MV-4-11 (cell line): ENCODE data around the gene CSF1.
"Not testable (repeated sequence)": the region's sequence is repeated elsewhere in the genome, so short reads cannot be mapped to it uniquely, and the experiment has no call there.

ENCODE experiments used
- DNase-seq: peaks from one replicate; lab custom pipeline; 2025; lab: John Stamatoyannopoulos, UW

CSF1 gene

GRCh38 chr1:109902204-109902985 is 8.3 kb upstream of the CSF1 start:
- DNase-seq: no peak

- no peak for DNase-seq
These were observed 7.2 kb upstream of the CSF1 start for GRCh38 chr1:109903376-109903930.

GRCh38 chr1:109904105-109904817 is 6.4 kb upstream of the CSF1 start:
- DNase-seq: peak; percentile 20

DNA sequence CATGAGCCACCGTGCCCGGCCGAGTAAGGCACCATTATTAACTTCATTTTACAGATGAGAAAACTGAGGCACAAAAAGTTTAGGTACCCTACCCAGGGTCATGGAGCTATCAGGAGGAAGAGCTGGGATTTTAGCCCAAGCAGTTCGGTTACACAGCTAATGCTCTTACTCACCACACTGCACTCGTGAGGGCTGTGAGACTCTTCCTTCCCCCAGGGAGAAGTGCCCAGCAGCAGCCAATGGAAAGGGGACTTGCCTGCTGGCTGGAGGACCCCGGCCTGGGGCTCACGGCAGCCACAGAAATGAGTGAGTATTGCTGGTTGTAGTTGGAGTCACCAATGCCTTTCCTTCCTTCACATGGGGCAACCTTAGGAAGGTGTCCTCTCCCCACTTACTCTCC is 5.2 kb upstream of the CSF1 start:
- DNase-seq: no peak

DNA sequence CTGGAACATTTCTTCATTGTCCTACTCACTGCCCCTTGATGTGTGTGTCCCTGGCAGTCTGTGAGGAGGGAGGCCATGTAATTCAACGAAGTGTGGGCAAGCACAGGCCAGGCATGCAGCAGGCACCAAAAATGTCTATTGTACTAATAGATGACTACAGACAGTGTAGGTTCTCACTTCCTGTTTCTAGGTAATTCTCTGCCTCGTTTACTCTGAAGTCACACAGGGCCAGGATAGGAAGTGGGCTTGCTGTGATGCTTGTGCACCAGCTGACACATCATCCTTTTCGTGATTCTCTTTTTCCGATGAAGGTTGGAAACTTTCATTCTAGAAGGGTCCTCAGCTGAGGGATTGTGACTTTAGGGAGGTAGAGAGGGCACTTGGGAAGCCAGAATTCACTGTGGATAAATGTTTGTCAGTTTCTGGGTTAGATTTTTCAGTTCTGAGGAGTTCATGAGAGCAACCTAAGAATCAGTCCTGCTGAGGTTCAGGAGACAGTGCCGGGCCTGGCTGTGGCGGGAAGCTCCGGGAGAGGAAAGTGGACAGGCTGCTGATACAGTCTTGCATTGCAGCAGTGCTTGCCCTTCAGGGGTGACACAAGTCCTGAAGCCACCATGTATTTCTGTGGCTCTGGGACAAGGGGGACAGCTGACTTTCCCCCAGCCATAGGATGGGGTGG is 4.3 kb upstream of the CSF1 start:
- peak; percentile 88 for DNase-seq

GRCh38 chr1:109906839-109907180 is 3.8 kb upstream of the CSF1 start:
- DNase-seq: no peak

GRCh38 chr1:109907190-109907774 is 3.4 kb upstream of the CSF1 start:
- no peak for DNase-seq

DNA sequence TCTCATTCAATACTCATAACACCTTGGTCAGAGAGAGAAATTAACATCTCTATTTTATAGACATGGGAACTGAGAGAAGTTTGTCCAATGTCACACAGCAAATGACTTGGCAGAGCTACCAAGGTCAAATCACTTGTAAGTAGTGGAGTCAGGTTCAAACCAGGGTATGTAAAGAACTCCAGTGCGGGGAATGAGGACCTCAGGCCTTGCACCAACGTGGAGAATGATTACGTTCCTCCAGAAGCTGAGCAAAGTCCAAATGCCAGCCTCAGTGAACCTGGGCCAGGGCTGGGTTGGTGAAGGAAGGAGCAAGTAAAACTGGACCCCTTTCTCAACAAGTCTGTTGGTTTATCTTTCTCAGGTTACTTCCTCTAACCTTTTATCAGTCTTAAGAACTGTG is 1.8 kb upstream of the CSF1 start:
- DNase-seq: no peak

DNA sequence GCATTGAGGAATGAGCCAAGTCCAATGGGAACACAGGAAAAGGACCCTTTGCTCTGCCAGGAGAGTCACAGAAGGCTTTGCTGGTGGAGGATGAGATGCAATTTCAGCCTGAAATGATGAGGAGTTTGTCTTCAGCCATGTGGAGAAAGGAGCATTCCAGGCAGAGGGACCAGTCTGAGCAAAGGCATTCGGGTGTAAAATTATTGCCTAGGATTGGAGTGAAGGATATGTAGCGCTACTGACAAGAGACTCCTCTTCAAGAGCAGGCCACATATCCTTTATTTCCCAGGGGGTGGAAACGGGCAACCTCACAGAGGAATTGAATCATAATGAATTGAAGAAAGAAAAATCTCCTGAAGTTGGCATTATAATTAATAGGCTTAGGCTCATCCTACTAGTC is 1.1 kb upstream of the CSF1 start:
- DNase-seq: no peak

DNA sequence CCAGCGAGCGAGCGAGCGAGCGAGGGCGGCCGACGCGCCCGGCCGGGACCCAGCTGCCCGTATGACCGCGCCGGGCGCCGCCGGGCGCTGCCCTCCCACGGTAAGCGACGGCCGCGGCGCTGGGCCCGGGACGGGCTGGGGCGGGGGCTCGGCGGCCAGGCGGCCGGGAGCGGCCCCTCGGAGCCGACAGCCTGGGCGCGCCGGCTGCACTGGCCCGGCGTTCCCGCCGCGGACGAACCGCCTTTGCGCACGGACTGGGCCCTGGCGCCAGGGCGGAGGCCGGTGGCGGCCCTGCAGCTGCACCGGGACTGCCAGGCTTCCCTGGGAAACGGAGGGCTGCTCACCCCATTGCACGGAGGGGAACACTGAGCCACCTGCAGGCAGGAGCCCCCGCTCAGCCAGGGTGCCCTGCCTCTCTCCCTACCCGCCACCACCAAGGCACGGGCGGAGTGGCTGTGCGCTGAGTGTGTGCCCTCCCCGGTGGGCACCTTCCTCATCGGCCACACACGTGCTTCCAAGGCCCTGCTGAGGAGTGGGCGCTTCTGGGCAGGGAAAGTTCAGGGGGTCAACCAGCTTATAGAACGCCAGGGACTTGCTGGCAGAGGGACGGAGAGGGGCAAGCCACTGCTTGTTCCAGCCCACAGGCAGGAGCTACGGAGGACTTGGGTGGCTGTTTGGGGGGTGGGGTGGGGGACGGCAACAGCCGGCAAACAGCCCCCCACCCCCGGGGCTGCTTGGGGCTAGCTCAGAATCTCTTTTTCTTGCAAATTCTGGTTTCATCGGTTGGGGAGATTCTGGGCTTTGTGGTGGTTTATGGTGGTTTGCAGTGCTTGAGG is 532 bp downstream of the CSF1 start:
- DNase-seq: no peak

DNA sequence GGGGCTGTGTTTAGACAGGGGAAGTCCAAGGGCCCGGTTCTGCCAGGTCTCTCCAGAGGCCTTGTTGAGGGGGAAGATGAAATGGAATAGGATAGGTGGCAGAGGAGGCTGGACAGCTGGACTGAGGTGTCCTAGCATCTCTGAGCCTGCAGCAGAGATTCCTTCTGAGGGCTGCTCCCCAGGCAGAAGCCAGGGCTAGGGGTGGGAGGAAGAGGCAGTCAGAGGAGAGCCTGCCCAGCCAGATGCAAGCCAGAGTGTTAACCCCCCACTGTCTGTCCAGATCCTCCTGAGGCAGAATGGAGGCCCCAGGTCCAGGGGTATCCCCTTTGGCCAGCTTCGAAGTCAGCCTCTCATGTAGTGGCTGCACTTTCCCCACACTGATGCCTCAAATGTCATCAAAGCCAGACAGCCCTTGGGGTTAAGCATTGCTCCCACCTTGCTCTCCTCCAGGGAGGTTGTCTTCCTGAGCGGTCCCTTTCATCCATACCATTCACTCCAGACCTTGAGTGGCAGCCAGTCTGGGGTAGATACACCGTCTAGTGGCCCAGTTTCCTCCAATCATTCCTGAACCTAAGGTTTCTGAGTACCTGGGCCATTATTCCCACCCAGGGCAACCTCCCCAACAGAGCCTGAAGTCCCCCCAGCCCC is 1.7 kb downstream of the CSF1 start:
- no peak for DNase-seq

GRCh38 chr1:109912873-109913272 is 2.2 kb downstream of the CSF1 start:
- DNase-seq: no peak

DNA sequence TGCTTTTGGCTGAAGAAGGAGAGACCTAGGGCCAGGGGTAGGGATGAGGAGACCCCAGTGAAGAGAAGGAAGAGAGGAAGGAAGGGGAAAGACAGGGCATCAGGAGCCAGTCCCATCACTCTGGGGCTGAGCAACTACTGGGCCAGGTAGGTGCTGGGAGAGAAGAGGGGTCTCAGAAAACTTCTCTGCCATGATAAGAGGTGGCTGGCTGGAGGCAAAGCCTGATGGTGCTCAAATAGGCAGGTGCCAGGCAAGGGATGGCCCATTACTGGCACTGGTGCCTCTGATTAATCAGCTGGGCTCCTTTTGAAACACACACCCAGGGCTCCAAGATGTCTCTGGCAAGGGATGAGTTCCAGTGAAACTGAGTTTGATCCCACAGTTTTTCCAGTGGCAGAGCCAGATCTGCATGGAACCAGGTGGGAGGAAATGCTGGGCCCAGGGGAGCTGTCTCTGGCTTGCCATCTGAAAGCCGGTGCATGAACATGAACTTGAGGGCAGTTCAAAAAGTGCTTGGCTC is 2.8 kb downstream of the CSF1 start:
- no peak for DNase-seq

GRCh38 chr1:109914587-109915240 is 4.1 kb downstream of the CSF1 start:
- DNase-seq: no peak

GRCh38 chr1:109917051-109917767 is 6.6 kb downstream of the CSF1 start:
- peak; percentile 11 for DNase-seq

GRCh38 chr1:109917768-109918606 is 7.3 kb downstream of the CSF1 start:
- DNase-seq: no peak

DNA sequence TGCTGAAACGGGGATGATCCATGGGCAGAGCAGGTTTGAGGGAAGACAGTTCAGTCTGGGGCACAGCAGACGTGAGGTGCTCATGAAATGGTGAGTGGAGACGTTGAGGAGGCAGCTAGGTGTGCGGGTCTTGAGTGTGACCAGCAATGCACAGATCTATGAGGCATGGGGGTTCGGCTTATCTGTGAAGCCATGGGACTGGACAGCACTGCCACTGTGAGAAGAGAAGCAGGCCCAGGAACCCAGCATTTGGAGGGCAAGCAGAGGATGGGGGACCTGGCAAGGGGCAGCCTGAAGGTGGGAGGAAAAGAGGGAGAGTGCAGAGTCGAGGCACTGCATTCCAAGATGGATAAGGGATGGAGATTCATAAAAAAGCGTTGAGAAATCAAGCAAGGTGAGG is 8.0 kb downstream of the CSF1 start:
- DNase-seq: no peak

DNA sequence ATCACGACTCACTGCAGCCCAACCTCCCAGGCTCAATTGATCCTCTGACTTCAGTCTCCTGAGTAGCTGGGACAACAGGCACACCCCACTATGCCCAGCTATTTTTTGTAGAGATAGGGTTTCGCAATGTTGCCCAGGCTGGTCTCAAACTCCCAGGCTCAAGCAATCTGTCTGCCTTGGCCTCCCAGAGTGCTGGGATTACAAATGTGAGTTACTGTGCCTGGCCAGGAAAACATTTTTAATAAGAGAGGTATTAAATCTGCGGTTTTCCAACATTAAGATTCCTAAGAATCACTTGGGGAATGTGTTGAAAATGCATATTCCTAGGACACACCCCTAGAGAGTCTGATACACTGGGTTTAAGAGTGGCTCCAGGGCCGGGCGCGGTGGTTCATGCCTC is 8.7 kb downstream of the CSF1 start:
- DNase-seq: peak; percentile 46

DNA sequence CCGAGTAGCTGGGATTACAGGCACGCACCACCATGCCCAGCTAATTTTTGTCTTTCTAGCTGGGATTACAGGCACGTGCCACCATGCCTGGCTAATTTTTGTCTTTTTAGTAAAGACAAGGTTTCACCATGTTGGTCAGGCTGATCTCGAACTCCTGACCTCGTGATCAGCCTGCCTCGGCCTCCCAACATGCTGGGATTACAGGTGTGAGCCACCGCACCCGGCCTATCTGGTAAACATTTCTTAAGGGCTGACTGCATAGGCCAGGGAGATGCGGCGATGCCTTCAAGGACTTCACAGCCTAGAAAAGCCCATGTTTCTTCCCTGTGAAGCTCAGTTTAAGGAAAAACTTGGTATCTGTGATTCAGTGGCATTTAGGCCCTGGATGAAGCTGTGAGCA is 9.7 kb downstream of the CSF1 start:
- not testable (repeated sequence) for DNase-seq
